GM20431 (cell line): ENCODE measurements around the gene EGLN3.
"Not testable (repeated sequence)": the region's sequence is repeated elsewhere in the genome, so short reads cannot be mapped to it uniquely, and the experiment has no call there.

Experiments
- in situ Hi-C: fragments of 300-500 bp; cut with MseI, MboI; formaldehyde crosslinking; loops from one replicate; pipeline ENCODE4 v1.15.0; 2020; ENCODE audit warnings: low sequenced_read_pairs; ENCODE audit not compliant: unreplicated experiment

The EGLN3 gene

GRCh38 chr14:33940561-33941011, 10.3 kb downstream of the EGLN3 start:
- in situ Hi-C loops, result no loop called here

- in situ Hi-C loops, result no loop called here
Observed at GRCh38 chr14:33938131-33938949, 12.5 kb downstream of the EGLN3 start.

- in situ Hi-C loops, result no loop called here
Observed at GRCh38 chr14:33936391-33936790, 14.5 kb downstream of the EGLN3 start.

GRCh38 chr14:33934938-33935337, 15.9 kb downstream of the EGLN3 start:
- in situ Hi-C loops, result no loop called here

GRCh38 chr14:33934043-33934750, 16.7 kb downstream of the EGLN3 start:
- in situ Hi-C loops, result no loop called here

- in situ Hi-C loops, result no loop called here
Observed at GRCh38 chr14:33933386-33933933, 17.4 kb downstream of the EGLN3 start.

- in situ Hi-C loops, result no loop called here
Observed at GRCh38 chr14:33932576-33933345, 18.1 kb downstream of the EGLN3 start.

GRCh38 chr14:33932033-33932432, 18.8 kb downstream of the EGLN3 start:
- in situ Hi-C loops, result no loop called here

- in situ Hi-C loops, result no loop called here
Observed at GRCh38 chr14:33931461-33931860, 19.4 kb downstream of the EGLN3 start.

- in situ Hi-C loops, result no loop called here
Observed at GRCh38 chr14:33930439-33930838, 20.4 kb downstream of the EGLN3 start.

GRCh38 chr14:33929799-33930408, 21.0 kb downstream of the EGLN3 start:
- in situ Hi-C loops, result no loop called here

GRCh38 chr14:33928895-33929294, 22.0 kb downstream of the EGLN3 start:
- in situ Hi-C loops, result no loop called here

GRCh38 chr14:33927944-33928343, 22.9 kb downstream of the EGLN3 start:
- in situ Hi-C loops, result no loop called here

- in situ Hi-C loops, result not testable (repeated sequence)
Observed at GRCh38 chr14:33926967-33927366, 23.9 kb downstream of the EGLN3 start.

- in situ Hi-C loops, result no loop called here
Observed at GRCh38 chr14:33925946-33926345, 24.9 kb downstream of the EGLN3 start.

- in situ Hi-C loops, result no loop called here
Observed at GRCh38 chr14:33925235-33925634, 25.6 kb downstream of the EGLN3 start.

- in situ Hi-C loops, result no loop called here
Observed at GRCh38 chr14:33924566-33925100, 26.2 kb downstream of the EGLN3 start.

GRCh38 chr14:33922125-33922524, 28.7 kb downstream of the EGLN3 start:
- in situ Hi-C loops, result no loop called here

- in situ Hi-C loops, result no loop called here
Observed at GRCh38 chr14:33918256-33918655, 32.6 kb downstream of the EGLN3 start.

GRCh38 chr14:33917661-33918060, 33.2 kb downstream of the EGLN3 start:
- in situ Hi-C loops, result no loop called here
